HS-5 (cell line): ENCODE data around the gene PLD4.

ENCODE experiments used
- DNase-seq: peaks from one replicate; pipeline ENCODE4 v3.0.0-alpha.2; 2012; ENCODE audit warnings: low read depth

The PLD4 gene

GRCh38 chr14:104975481-104976197, 51.0 kb downstream of the PLD4 start:
- DNase-seq: no peak

- no peak for DNase-seq
Measured at GRCh38 chr14:104976198-104977007, 51.7 kb downstream of the PLD4 start.

GRCh38 chr14:104977008-104977680, 52.5 kb downstream of the PLD4 start:
- DNase-seq: no peak

- DNase-seq: no peak
Measured at GRCh38 chr14:104977681-104978653, 53.3 kb downstream of the PLD4 start, which contains the start of gene AHNAK2. TSS of gene AHNAK2 (minus strand) at chr14:104978374. CDS start at chr14:104978237, 137 bp downstream.

GRCh38 chr14:104978746-104979691, 54.3 kb downstream of the PLD4 start:
- no peak for DNase-seq

- DNase-seq: no peak
Measured at GRCh38 chr14:104979758-104980610, 55.3 kb downstream of the PLD4 start.

GRCh38 chr14:104980611-104981531, 56.2 kb downstream of the PLD4 start:
- no peak for DNase-seq

- DNase-seq: no peak
Measured at GRCh38 chr14:104981699-104982541, 57.2 kb downstream of the PLD4 start.

GRCh38 chr14:104982548-104983230, 58.0 kb downstream of the PLD4 start:
- DNase-seq: no peak
